Natural killer cell (primary cell): ENCODE measurements around the gene SLCO1C1. TPM values are rescaled to one million over a fixed set of nuclear protein-coding genes. Genes with fewer than 3 reads are reported as not detected.

Experiments used
- ATAC-seq, 3 donors: fragments of 150-1000 bp in 2 of 3; fragments of 200-7000 bp in 1 of 3; cut with Tn5 transposase; 1 replicate in 1 of 3; 2 replicates in 2 of 3; pipeline ENCODE4 v1.10.0; 2021; ENCODE audit warnings: mild to moderate bottlenecking in 2 of 3, moderate library complexity in 2 of 3
- DNase-seq, 2 donors: peaks; one replicate each; pipeline versions ENCODE4 v3.0.0 to v3.0.0-alpha.2; 2013 to 2021; ENCODE audit warnings: mixed read lengths in 1 of 2
- H3K27ac ChIP-seq: one replicate; pipeline ENCODE4 v1.5.1; 2013; ENCODE audit warnings: mild to moderate bottlenecking, low read length
- H3K27me3 ChIP-seq: one replicate; pipeline ENCODE4 v1.6.1; 2013; ENCODE audit warnings: low read length; ENCODE audit not compliant: control insufficient read depth, insufficient read depth
- H3K36me3 ChIP-seq: one replicate; pipeline ENCODE4 v1.6.1; 2013; ENCODE audit warnings: low read length; ENCODE audit not compliant: control insufficient read depth, insufficient read depth
- H3K4me1 ChIP-seq: one replicate; pipeline ENCODE4 v1.6.1; 2013; ENCODE audit warnings: low read length; ENCODE audit not compliant: control insufficient read depth, insufficient read depth
- H3K4me3 ChIP-seq: one replicate; pipeline ENCODE4 v1.5.1; 2013; ENCODE audit warnings: low read length
- H3K9me3 ChIP-seq: one replicate; pipeline ENCODE4 v1.6.1; 2013; ENCODE audit warnings: low read length; ENCODE audit not compliant: control insufficient read depth, insufficient read depth
- H3K27ac Mint-ChIP-seq, 2 donors: one replicate each; pipeline ENCODE4 v1.8.0; 2022; ENCODE audit warnings: mild to moderate bottlenecking in 2 of 2, mixed read lengths in 2 of 2, moderate library complexity in 1 of 2
- H3K27me3 Mint-ChIP-seq, 2 donors: one replicate each; pipeline ENCODE4 v1.8.0; 2022; ENCODE audit warnings: low read depth in 2 of 2, mixed read lengths in 2 of 2
- H3K36me3 Mint-ChIP-seq: one replicate; pipeline ENCODE4 v1.8.0; 2022; ENCODE audit warnings: mixed read lengths
- H3K4me1 Mint-ChIP-seq, 2 donors: one replicate each; pipeline ENCODE4 v1.8.0; 2022; ENCODE audit warnings: mixed read lengths in 2 of 2
- H3K4me3 Mint-ChIP-seq: one replicate; pipeline ENCODE4 v1.8.0; 2022; ENCODE audit warnings: mild to moderate bottlenecking, moderate library complexity, mixed read lengths
- H3K9me3 Mint-ChIP-seq, 2 donors: one replicate each; pipeline ENCODE4 v1.8.0; 2022; ENCODE audit warnings: mixed read lengths in 2 of 2
- WGBS: methylation state at CpG from one replicate; pipeline ENCODE4 v1.1.7; 2013; ENCODE audit warnings: missing lambda C conversion rate; ENCODE audit not compliant: insufficient coverage; 5-methylcytosine and 5-hydroxymethylcytosine counted together
- intact Hi-C: fragments of 100-400 bp; cut with micrococcal nuclease; formaldehyde crosslinking; loops from one replicate; pipeline ENCODE4 v1.14.2; 2022
- total RNA-seq, 4 donors: library from RNA; stranded (reverse); fragments of 120-200 nt in 1 of 4; gene quantifications; one replicate each; pipeline versions ENCODE4 v1.2.3 to v1.2.4, GENCODE V29; 2013 to 2022
- TF ChIP-seq, protein P1 (sequence below): fragments of 200-600 bp; IDR thresholded peaks from one replicate; pipeline ENCODE4 v1.8.0; 2022; ENCODE audit warnings: antibody characterized with exemption

The SLCO1C1 gene
- total RNA-seq, 3 donors from 2014 or later (not counting 1 experiment from before 2014, with no cell fraction given): not detected

DNA sequence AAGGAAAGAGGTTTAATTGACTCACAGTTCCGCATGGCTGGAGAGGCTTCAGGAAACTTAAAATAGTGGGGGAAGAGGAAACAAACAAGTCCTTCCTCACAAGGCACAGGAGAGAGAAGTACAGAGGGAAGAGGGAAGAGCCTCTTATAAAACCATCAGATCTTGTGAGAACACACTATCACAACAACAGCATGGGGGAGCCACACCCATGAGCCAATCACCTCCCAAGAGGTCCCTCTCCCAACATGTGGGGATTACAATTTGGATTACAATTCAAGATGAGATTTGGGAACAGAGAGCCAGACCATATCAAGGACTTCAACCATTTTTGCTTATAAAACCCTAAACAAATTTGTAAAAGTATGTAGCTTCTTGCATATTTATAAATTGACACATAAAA lies 45.8 kb downstream of the SLCO1C1 start:
- Histone ChIP-seq H3K27me3 (no peaks in the 10 kb centered on the region), H3K36me3 (no peaks in the 10 kb centered on the region), H3K4me1 (no peaks in the 10 kb centered on the region), H3K9me3 (no peaks in the 10 kb centered on the region), H3K27ac (no peak overlapping the region), H3K4me3 (no peak overlapping the region)
- ATAC-seq (no peak), DNase-seq (no peak)
- intact Hi-C loops: no loop called here
- no peaks in the 10 kb centered on the region for H3K36me3 Mint-ChIP-seq
- H3K9me3 Mint-ChIP-seq: peaks cover 13 to 14% of the 10 kb centered on the region in 2 donors
- H3K4me1 Mint-ChIP-seq: no peaks in the 10 kb centered on the region
- no peaks in the 10 kb centered on the region for H3K27me3 Mint-ChIP-seq
- H3K27ac Mint-ChIP-seq: no peak overlapping the region
- H3K4me3 Mint-ChIP-seq: no peak overlapping the region
- WGBS: no CpG with 5 or more reads among the region's 1 CpG
- TF ChIP-seq, protein P1, sequence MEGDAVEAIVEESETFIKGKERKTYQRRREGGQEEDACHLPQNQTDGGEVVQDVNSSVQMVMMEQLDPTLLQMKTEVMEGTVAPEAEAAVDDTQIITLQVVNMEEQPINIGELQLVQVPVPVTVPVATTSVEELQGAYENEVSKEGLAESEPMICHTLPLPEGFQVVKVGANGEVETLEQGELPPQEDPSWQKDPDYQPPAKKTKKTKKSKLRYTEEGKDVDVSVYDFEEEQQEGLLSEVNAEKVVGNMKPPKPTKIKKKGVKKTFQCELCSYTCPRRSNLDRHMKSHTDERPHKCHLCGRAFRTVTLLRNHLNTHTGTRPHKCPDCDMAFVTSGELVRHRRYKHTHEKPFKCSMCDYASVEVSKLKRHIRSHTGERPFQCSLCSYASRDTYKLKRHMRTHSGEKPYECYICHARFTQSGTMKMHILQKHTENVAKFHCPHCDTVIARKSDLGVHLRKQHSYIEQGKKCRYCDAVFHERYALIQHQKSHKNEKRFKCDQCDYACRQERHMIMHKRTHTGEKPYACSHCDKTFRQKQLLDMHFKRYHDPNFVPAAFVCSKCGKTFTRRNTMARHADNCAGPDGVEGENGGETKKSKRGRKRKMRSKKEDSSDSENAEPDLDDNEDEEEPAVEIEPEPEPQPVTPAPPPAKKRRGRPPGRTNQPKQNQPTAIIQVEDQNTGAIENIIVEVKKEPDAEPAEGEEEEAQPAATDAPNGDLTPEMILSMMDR: no peak

- intact Hi-C loops: no loop called here
- DNase-seq: no peak
Observed at GRCh38 chr12:20748198-20748597, 53.1 kb downstream of the SLCO1C1 start.

GRCh38 chr12:20751046-20751445 lies 55.9 kb downstream of the SLCO1C1 start:
- Histone ChIP-seq H3K4me1 (no peaks in the 10 kb centered on the region), H3K36me3 (no peaks in the 10 kb centered on the region), H3K4me3 (no peak overlapping the region), H3K27me3 (no peaks in the 10 kb centered on the region), H3K9me3 (no peaks in the 10 kb centered on the region), H3K27ac (no peak overlapping the region)
- TF ChIP-seq, protein P1: no peak
- DNase-seq (no peak), ATAC-seq (no peak)
- peaks cover 6 to 7% of the 10 kb centered on the region in 2 donors for H3K9me3 Mint-ChIP-seq
- intact Hi-C loops: no loop called here
- 76% methylated on average over 3 of the region's 4 CpGs for WGBS
- H3K4me1 Mint-ChIP-seq: no peaks in the 10 kb centered on the region
- no peaks in the 10 kb centered on the region for H3K27me3 Mint-ChIP-seq
- no peaks in the 10 kb centered on the region for H3K36me3 Mint-ChIP-seq
- no peak overlapping the region for H3K27ac Mint-ChIP-seq
- no peak overlapping the region for H3K4me3 Mint-ChIP-seq

More at GRCh38 chr12:20748198-20748597, 53.1 kb downstream of the SLCO1C1 start:
- Mint-ChIP-seq H3K27ac (no peak overlapping the region), H3K4me1 (no peaks in the 10 kb centered on the region), H3K36me3 (no peaks in the 10 kb centered on the region), H3K9me3 (peaks cover 6 to 10% of the 10 kb centered on the region in 2 donors), H3K4me3 (no peak overlapping the region), H3K27me3 (no peaks in the 10 kb centered on the region)
- Histone ChIP-seq H3K27me3 (no peaks in the 10 kb centered on the region), H3K4me1 (no peaks in the 10 kb centered on the region), H3K27ac (no peak overlapping the region), H3K4me3 (no peak overlapping the region), H3K36me3 (no peaks in the 10 kb centered on the region), H3K9me3 (no peaks in the 10 kb centered on the region)
- TF ChIP-seq, protein P1: no peak
- WGBS: 82% methylated on average over 1 of the region's 1 CpG
- ATAC-seq: no peak

GRCh38 chr12:20777420-20777819 lies 82.3 kb downstream of the SLCO1C1 start:
- Histone ChIP-seq H3K9me3 (no peaks in the 10 kb centered on the region), H3K27me3 (no peaks in the 10 kb centered on the region), H3K4me3 (no peak overlapping the region), H3K27ac (no peak overlapping the region), H3K4me1 (no peaks in the 10 kb centered on the region), H3K36me3 (no peaks in the 10 kb centered on the region)
- intact Hi-C loops: no loop called here
- TF ChIP-seq, protein P1: no peak
- DNase-seq (no peak), ATAC-seq (no peak)
- no peak overlapping the region for H3K27ac Mint-ChIP-seq
- no peak overlapping the region for H3K4me3 Mint-ChIP-seq
- H3K36me3 Mint-ChIP-seq: no peaks in the 10 kb centered on the region
- H3K27me3 Mint-ChIP-seq: no peaks in the 10 kb centered on the region
- no peaks in the 10 kb centered on the region for H3K4me1 Mint-ChIP-seq
- 88% methylated on average over 20 of the region's 20 CpGs for WGBS
- peaks cover 4 to 8% of the 10 kb centered on the region in 2 donors for H3K9me3 Mint-ChIP-seq
